Dermis blood vessel endothelial cell (primary cell): ENCODE results near the gene ANKS1A. TPM values are rescaled to one million over a fixed set of nuclear protein-coding genes. Genes with fewer than 3 reads are reported as not detected.
"Not testable (repeated sequence)": the region's sequence is repeated elsewhere in the genome, so short reads cannot be mapped to it uniquely, and the experiment has no call there.

Experiments used
- DNase-seq: peaks from one replicate; pipeline ENCODE4 v3.0.0; 2010
- total RNA-seq: library from RNA; depleted of rRNA; stranded (reverse); fragments of >200 nt; gene quantifications from 2 replicates; pipeline ENCODE4 v1.2.3, GENCODE V29; 2014

The ANKS1A gene
- total RNA-seq, 1 donor from 2014 or later, result 53.6 TPM

- DNase-seq, result not testable (repeated sequence)
Measured at GRCh38 chr6:34999962-35000361, 110.9 kb downstream of the ANKS1A start.

GRCh38 chr6:35001349-35001748 is 112.3 kb downstream of the ANKS1A start:
- not testable (repeated sequence) for DNase-seq

- DNase-seq, result not testable (repeated sequence)
Measured at GRCh38 chr6:35003886-35004530, 115.0 kb downstream of the ANKS1A start.

- no peak for DNase-seq
Measured at GRCh38 chr6:35007016-35007415, 118.0 kb downstream of the ANKS1A start.

- DNase-seq, result no peak
Measured at GRCh38 chr6:35008858-35009257, 119.8 kb downstream of the ANKS1A start.

- peak; percentile 63 for DNase-seq
Measured at GRCh38 chr6:35011096-35012041, 122.3 kb downstream of the ANKS1A start.

GRCh38 chr6:35013701-35014100 is 124.6 kb downstream of the ANKS1A start:
- DNase-seq, result no peak

- no peak for DNase-seq
Measured at GRCh38 chr6:35014341-35014740, 125.3 kb downstream of the ANKS1A start.

GRCh38 chr6:35014786-35015185 is 125.7 kb downstream of the ANKS1A start:
- DNase-seq, result no peak

- DNase-seq, result no peak
Measured at GRCh38 chr6:35015476-35015875, 126.4 kb downstream of the ANKS1A start.

GRCh38 chr6:35015996-35016395 is 126.9 kb downstream of the ANKS1A start:
- DNase-seq, result no peak

- peak; percentile 87 for DNase-seq
Measured at GRCh38 chr6:35016502-35017321, 127.7 kb downstream of the ANKS1A start.

GRCh38 chr6:35017411-35018181 is 128.5 kb downstream of the ANKS1A start:
- peak; percentile 88 for DNase-seq

GRCh38 chr6:35018182-35018519 is 129.1 kb downstream of the ANKS1A start:
- no peak for DNase-seq

- peak; percentile 28 for DNase-seq
Measured at GRCh38 chr6:35018746-35019145, 129.7 kb downstream of the ANKS1A start.

GRCh38 chr6:35019171-35019570 is 130.1 kb downstream of the ANKS1A start:
- no peak for DNase-seq

GRCh38 chr6:35019831-35020230 is 130.8 kb downstream of the ANKS1A start:
- no peak for DNase-seq

- DNase-seq, result no peak
Measured at GRCh38 chr6:35021004-35021403, 131.9 kb downstream of the ANKS1A start.

- DNase-seq, result no peak
Measured at GRCh38 chr6:35023091-35024000, 134.3 kb downstream of the ANKS1A start.

- DNase-seq, result peak; percentile 92
Measured at GRCh38 chr6:35024551-35025054, 135.5 kb downstream of the ANKS1A start.
